ENCODE measurements around the gene RALGDS.
"Not testable (repeated sequence)": the region's sequence is repeated elsewhere in the genome, so short reads cannot be mapped to it uniquely, and the experiment has no call there.

Gene RALGDS

DNA sequence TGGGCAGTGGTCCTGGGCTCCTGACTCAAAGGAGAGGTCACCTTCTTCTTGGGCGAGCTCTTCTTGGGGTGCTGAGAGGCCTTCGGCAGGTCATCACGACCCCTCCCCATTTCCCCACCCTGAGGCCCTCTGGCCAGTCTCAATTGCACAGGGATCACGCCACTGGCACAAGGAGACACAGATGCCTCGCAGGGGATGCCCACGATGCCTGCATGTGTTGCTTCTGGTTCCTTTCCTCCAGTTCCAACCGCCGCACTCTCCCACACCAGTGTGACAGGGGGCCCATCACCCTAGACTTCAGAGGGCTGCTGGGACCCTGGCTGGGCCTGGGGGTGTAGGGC, 57.9 kb downstream of the RALGDS start:
- Histone ChIP-seq H3K9me3 (replicated peaks; ENCODE audit: low read length) (no peaks in the 10 kb centered on the region), H3K4me1 (ENCODE audit: control insufficient read depth, insufficient read depth, low read length) (no peaks in the 10 kb centered on the region), H3K27me3 (ENCODE audit: control insufficient read depth, insufficient read depth, low read length) (no peaks in the 10 kb centered on the region), H3K4me3 (ENCODE audit: low read length) (no peak overlapping the region), H3K36me3 (ENCODE audit: insufficient read depth, low read length) (no peaks in the 10 kb centered on the region), H3K4me2 (ENCODE audit: low read length) (no peak overlapping the region), H3K9ac (ENCODE audit: low read depth, low read length) (no peak overlapping the region)

DNA sequence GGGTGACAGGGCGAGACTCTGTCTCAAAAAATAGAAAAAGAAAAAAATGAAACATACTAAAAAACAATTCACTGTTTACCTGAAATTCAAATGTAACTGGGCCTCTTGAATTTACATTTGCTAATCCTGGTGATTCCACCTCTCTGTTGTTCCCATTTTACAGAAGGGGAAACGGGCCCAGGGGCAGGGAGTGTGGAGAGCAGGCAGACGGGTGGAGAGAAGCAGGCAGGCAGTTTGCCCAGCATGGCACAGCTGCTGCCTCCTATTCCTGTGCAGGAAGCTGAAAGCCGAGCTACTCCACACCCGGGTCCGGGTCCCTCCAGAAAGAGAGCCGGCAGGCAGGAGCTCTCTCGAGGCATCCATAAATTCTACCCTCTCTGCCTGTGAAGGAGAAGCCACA, 58.5 kb downstream of the RALGDS start:
- H3K4me3 ChIP-seq (ENCODE audit: low read length); H3K4me1 ChIP-seq (ENCODE audit: control insufficient read depth, insufficient read depth, low read length); H3K9ac ChIP-seq (ENCODE audit: low read depth, low read length); H3K9me3 ChIP-seq (replicated peaks; ENCODE audit: low read length); H3K36me3 ChIP-seq (ENCODE audit: insufficient read depth, low read length); H3K27me3 ChIP-seq (ENCODE audit: control insufficient read depth, insufficient read depth, low read length); H3K4me2 ChIP-seq (ENCODE audit: low read length): not testable (repeated sequence)

DNA sequence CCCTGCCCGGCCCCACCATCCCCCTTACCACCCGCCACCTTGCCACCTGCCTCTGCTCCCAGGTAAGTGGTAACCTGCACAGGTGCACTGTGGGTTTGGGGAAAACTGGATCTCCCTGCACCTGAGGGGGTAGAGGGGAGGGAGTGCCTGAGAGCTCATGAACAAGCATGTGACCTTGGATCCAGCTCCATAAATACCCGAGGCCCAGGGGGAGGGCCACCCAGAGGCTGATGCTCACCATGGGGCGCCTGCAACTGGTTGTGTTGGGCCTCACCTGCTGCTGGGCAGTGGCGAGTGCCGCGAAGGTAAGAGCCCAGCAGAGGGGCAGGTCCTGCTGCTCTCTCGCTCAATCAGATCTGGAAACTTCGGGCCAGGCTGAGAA, 59.3 kb downstream of the RALGDS start, which contains the start of gene CEL:
Gene CEL (plus strand): TSS at position 218 of the 382 bp plus-strand sequence. CDS start 22 bp downstream, at position 240.
- H3K9ac ChIP-seq (ENCODE audit: low read depth, low read length); H3K4me2 ChIP-seq (ENCODE audit: low read length); H3K4me3 ChIP-seq (ENCODE audit: low read length); H3K4me1 ChIP-seq (ENCODE audit: control insufficient read depth, insufficient read depth, low read length); H3K27me3 ChIP-seq (ENCODE audit: control insufficient read depth, insufficient read depth, low read length); H3K9me3 ChIP-seq (replicated peaks; ENCODE audit: low read length): not testable (repeated sequence)
- peaks cover 13% of the 10 kb centered on the region for H3K36me3 ChIP-seq (ENCODE audit: insufficient read depth, low read length)

DNA sequence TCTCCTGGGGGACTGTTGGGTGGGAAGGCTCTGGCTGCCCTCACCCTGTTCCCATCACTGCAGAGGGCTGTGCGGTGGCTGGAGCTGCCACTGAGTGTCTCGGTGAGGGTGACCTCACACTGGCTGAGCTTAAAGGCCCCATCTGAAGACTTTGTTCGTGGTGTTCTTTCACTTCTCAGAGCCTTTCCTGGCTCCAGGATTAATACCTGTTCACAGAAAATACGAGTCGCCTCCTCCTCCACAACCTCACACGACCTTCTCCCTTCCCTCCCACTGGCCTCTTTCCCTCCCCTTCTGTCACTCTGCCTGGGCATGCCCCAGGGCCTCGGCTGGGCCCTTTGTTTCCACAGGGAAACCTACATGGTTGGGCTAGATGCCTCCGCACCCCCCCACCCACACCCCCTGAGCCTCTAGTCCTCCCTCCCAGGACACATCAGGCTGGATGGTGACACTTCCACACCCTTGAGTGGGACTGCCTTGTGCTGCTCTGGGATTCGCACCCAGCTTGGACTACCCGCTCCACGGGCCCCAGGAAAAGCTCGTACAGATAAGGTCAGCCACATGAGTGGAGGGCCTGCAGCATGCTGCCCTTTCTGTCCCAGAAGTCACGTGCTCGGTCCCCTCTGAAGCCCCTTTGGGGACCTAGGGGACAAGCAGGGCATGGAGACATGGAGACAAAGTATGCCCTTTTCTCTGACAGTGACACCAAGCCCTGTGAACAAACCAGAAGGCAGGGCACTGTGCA, 59.8 kb downstream of the RALGDS start:
- not testable (repeated sequence) for H3K4me3 ChIP-seq (ENCODE audit: low read length); H3K9me3 ChIP-seq (replicated peaks; ENCODE audit: low read length); H3K4me1 ChIP-seq (ENCODE audit: control insufficient read depth, insufficient read depth, low read length); H3K9ac ChIP-seq (ENCODE audit: low read depth, low read length); H3K4me2 ChIP-seq (ENCODE audit: low read length); H3K27me3 ChIP-seq (ENCODE audit: control insufficient read depth, insufficient read depth, low read length)
- peaks cover 19% of the 10 kb centered on the region for H3K36me3 ChIP-seq (ENCODE audit: insufficient read depth, low read length)

DNA sequence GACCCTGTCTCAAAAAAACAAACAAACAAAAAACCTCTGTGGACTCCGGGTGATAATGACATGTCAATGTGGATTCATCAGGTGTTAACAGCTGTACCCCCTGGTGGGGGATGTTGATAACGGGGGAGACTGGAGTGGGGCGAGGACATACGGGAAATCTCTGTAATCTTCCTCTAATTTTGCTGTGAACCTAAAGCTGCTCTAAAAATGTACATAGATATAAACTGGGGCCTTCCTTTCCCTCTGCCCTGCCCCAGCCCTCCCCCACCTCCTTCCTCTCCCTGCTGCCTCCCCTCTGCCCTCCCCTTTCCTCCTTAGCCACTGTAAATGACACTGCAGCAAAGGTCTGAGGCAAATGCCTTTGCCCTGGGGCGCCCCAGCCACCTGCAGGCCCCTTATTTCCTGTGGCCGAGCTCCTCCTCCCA, 60.6 kb downstream of the RALGDS start:
- Histone ChIP-seq H3K4me2 (ENCODE audit: low read length) (no peak overlapping the region), H3K27me3 (ENCODE audit: control insufficient read depth, insufficient read depth, low read length) (no peaks in the 10 kb centered on the region), H3K4me1 (ENCODE audit: control insufficient read depth, insufficient read depth, low read length) (peaks cover 10% of the 10 kb centered on the region), H3K9me3 (replicated peaks; ENCODE audit: low read length) (no peaks in the 10 kb centered on the region), H3K9ac (ENCODE audit: low read depth, low read length) (no peak overlapping the region), H3K36me3 (ENCODE audit: insufficient read depth, low read length) (peaks cover 26% of the 10 kb centered on the region), H3K4me3 (ENCODE audit: low read length) (no peak overlapping the region)

DNA sequence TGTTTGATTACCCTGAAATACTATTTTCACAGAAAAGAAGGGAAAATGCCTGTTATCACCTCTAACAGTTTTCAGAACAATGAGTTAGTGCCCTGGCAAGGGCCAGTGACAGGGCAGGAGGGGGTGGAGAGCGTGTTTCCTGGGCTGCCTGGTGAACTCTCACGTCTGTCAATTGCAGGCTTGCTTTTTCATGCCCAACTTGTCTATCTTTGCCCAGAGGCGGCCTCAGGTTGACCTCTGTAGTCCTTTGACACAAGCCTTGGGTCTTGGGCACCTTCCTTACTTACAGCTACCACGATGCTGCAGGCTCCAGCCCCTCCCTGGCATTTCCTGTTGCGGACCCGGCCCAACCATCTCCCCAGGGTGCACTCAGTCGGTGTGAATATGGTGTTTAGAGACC, 61.4 kb downstream of the RALGDS start:
- peaks cover 18% of the 10 kb centered on the region for H3K4me1 ChIP-seq (ENCODE audit: control insufficient read depth, insufficient read depth, low read length)

DNA sequence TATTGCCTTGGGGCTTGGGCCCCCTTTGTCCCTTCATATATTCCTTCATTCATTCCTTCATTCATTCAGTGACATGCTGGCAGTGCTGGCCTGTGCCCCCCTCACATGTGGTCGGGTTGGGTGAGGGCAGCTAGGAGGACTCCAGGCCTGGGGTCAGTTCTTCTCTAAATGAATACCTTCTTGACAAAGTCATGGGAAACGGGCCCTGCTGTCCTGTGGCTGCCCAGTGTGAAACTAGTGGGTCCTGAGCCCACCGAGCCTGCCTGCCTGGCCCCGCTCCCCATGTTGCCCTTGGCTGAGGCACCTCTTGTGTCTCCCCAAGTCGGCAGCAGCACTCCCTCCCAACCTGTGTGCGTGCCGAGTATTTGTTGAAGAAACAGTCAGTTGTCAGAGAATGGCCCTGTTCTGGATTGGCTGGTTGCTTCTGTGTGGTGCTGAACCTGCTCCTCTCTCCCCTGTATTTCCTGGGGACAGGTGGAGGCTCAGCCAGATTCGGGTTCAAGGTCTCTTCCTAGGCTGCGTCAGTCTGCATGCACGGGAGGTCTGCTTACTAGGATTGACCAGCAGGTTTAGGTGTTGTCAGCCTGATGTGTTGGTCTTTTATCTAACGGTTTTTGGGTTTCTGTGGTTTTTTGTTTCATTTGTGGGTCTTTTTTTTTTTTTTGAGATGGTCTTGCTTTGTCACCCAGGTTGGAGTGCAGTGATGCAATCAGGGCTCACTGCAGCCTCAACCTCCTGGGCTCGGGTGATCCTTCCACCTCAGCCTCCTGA, 62.3 kb downstream of the RALGDS start:
- no peaks in the 10 kb centered on the region for H3K27me3 ChIP-seq (ENCODE audit: control insufficient read depth, insufficient read depth, low read length)
- H3K36me3 ChIP-seq (ENCODE audit: insufficient read depth, low read length) = peaks cover 41% of the 10 kb centered on the region
- H3K4me3 ChIP-seq (ENCODE audit: low read length) = no peak overlapping the region
- no peak overlapping the region for H3K9ac ChIP-seq (ENCODE audit: low read depth, low read length)
- H3K4me1 ChIP-seq (ENCODE audit: control insufficient read depth, insufficient read depth, low read length) = peaks cover 23% of the 10 kb centered on the region
- H3K9me3 ChIP-seq (replicated peaks; ENCODE audit: low read length) = no peaks in the 10 kb centered on the region
- no peak overlapping the region for H3K4me2 ChIP-seq (ENCODE audit: low read length)

More for the DNA sequence above, 61.4 kb downstream of the RALGDS start:
- Histone ChIP-seq H3K9me3 (replicated peaks; ENCODE audit: low read length) (no peaks in the 10 kb centered on the region), H3K27me3 (ENCODE audit: control insufficient read depth, insufficient read depth, low read length) (no peaks in the 10 kb centered on the region), H3K4me2 (ENCODE audit: low read length) (no peak overlapping the region), H3K36me3 (ENCODE audit: insufficient read depth, low read length) (peaks cover 33% of the 10 kb centered on the region), H3K4me3 (ENCODE audit: low read length) (no peak overlapping the region), H3K9ac (ENCODE audit: low read depth, low read length) (no peak overlapping the region)

DNA sequence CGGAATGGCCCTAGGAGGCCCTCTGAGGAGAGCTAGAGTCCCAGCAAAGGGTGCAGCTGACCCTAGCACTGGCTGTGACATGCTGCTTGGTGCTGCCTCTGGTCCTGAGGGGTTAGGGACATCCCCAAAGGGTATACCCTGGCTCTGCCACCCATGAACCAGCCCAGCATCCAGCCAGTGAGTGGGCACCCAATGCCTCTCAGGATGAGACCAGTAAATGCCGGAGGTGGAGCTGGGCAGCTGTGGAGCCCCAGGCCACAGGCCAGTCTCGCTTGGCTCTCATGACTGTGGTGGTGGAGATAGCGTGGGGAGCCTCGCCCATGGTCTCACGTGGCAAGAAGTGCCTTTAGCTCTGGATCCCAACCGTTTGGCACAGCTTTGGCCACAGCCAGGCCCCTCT, 63.0 kb downstream of the RALGDS start:
- H3K9ac ChIP-seq (ENCODE audit: low read depth, low read length) = no peak overlapping the region
- H3K9me3 ChIP-seq (replicated peaks; ENCODE audit: low read length) = no peaks in the 10 kb centered on the region
- no peaks in the 10 kb centered on the region for H3K27me3 ChIP-seq (ENCODE audit: control insufficient read depth, insufficient read depth, low read length)
- H3K36me3 ChIP-seq (ENCODE audit: insufficient read depth, low read length) = peaks cover 41% of the 10 kb centered on the region
- no peak overlapping the region for H3K4me2 ChIP-seq (ENCODE audit: low read length)
- H3K4me3 ChIP-seq (ENCODE audit: low read length) = no peak overlapping the region
- peaks cover 23% of the 10 kb centered on the region for H3K4me1 ChIP-seq (ENCODE audit: control insufficient read depth, insufficient read depth, low read length)

DNA sequence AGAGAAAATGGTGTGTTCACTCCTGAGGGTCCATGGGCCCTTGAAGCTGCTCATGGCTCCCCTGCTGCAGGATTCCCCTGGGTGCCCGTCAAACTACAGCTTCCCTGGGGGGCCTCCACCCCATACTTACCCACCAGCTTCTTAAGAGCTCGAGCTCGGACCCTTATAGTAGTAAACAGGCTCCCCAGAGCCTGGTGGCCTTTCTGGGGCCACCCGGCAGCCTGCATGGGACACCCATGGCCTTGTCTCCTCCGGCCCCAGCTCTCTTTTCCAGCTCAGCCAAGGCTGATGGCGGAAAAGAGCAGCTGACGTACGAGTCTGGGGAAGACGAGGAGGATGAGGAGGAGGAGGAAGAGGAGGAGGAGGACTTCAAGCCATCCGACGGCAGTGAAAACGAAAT, 63.5 kb downstream of the RALGDS start:
- Histone ChIP-seq H3K4me2 (ENCODE audit: low read length) (no peak overlapping the region), H3K4me1 (ENCODE audit: control insufficient read depth, insufficient read depth, low read length) (peaks cover 23% of the 10 kb centered on the region), H3K9me3 (replicated peaks; ENCODE audit: low read length) (no peaks in the 10 kb centered on the region), H3K27me3 (ENCODE audit: control insufficient read depth, insufficient read depth, low read length) (no peaks in the 10 kb centered on the region), H3K9ac (ENCODE audit: low read depth, low read length) (no peak overlapping the region), H3K36me3 (ENCODE audit: insufficient read depth, low read length) (peaks cover 41% of the 10 kb centered on the region), H3K4me3 (ENCODE audit: low read length) (no peak overlapping the region)

DNA sequence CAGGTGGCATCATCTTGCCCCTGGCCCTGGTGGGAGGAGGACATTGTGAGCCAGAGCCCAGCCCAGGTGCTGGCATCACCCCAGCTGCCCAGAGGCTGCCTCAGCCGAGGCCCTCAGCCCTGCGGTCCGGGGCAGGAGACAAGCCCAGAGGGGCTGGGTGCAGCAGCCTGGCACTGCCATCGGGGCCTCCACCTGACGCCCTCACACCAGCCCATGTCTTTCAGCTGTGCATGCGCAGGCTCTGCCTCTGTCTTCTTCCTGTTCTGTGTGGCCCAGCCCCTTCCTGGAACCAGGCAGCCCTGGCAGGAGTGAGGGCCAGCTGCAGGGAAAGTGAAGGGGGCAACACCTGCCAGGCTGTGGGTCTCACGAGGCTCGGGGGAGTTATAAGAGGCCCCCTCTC, 64.0 kb downstream of the RALGDS start:
- H3K9me3 ChIP-seq (replicated peaks; ENCODE audit: low read length) = no peaks in the 10 kb centered on the region
- no peak overlapping the region for H3K9ac ChIP-seq (ENCODE audit: low read depth, low read length)
- no peak overlapping the region for H3K4me2 ChIP-seq (ENCODE audit: low read length)
- H3K36me3 ChIP-seq (ENCODE audit: insufficient read depth, low read length) = peaks cover 41% of the 10 kb centered on the region
- no peak overlapping the region for H3K4me3 ChIP-seq (ENCODE audit: low read length)
- H3K4me1 ChIP-seq (ENCODE audit: control insufficient read depth, insufficient read depth, low read length) = peaks cover 23% of the 10 kb centered on the region
- no peaks in the 10 kb centered on the region for H3K27me3 ChIP-seq (ENCODE audit: control insufficient read depth, insufficient read depth, low read length)

DNA sequence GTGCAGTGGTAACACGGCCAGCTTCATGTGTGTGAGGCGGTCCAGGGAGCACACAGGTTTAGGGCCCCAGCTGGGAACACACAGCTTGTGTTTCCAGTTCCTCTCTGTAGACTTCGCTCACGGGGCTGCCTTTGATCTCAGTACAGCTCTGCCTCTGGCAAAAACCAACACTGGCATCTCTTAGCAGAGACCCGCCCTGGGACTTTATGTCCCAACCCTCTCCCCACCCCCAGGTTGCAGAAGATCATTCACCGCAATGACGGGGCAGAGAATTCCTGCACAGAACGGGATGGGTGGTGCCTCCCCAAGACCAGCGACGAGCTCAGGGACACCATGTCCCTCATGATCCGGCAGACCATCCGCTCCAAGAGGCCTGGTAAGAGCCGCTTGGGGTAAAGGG, 64.5 kb downstream of the RALGDS start:
- no peak overlapping the region for H3K9ac ChIP-seq (ENCODE audit: low read depth, low read length)
- H3K4me3 ChIP-seq (ENCODE audit: low read length) = no peak overlapping the region
- no peaks in the 10 kb centered on the region for H3K27me3 ChIP-seq (ENCODE audit: control insufficient read depth, insufficient read depth, low read length)
- H3K9me3 ChIP-seq (replicated peaks; ENCODE audit: low read length) = no peaks in the 10 kb centered on the region
- H3K4me2 ChIP-seq (ENCODE audit: low read length) = no peak overlapping the region
- H3K4me1 ChIP-seq (ENCODE audit: control insufficient read depth, insufficient read depth, low read length) = peaks cover 23% of the 10 kb centered on the region
- H3K36me3 ChIP-seq (ENCODE audit: insufficient read depth, low read length) = peaks cover 45% of the 10 kb centered on the region

Measured in skeletal muscle satellite cell (primary cell).